Measurements from ENCODE around the gene PTGES. TPM values are rescaled to one million over a fixed set of nuclear protein-coding genes. Genes with fewer than 3 reads are reported as not detected.

Gene PTGES
- total and polyA plus RNA-seq, 9 of the 15 experiments (the other 6 are each of a cell fraction or from before 2014, with no cell fraction given), result 0.13 TPM; not detected in 8

DNA sequence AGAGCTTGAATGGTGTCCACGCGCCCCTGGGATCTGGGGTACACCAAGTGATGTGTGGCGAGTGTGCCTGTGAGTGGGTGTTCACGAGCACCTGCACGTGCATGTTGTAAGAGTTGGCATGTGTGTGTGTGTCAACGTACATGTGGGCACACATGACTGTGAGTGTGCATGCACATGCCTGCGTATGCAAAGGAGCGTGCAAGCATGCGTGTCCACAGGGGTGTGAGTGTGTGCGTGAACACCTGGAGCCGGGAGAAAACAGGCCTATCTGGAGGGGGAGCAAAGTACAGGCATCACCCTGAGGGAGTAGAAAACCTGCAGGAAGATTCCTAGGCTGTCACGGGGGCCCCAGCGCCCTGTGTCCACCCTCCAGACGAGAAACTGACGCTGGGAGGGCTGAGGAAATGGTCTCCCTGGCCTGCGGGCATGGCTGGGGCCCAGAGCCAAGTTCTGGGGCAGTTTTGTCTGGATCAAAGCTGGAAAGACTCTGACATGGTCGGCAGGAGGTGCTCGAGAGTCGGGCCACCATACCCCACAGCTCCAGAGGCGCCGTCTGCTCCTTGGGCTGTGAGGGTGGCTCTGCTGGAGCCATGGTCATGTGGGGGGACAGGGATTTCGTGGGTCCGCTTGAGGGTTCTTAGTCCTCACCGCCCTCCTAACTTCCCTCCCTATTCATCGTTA, 31.8 kb downstream of the PTGES start:
- CTCF ChIA-PET (ENCODE audit: low intra/inter-chr PET ratio), result interaction anchor here (0.6 to 1.2 kb wide), 3 partner anchors 59 to 82 kb away, joined by 3 to 7 read pairs (median 3); partner anchors contain the start of gene TOR1B
- no TSS peak for BruUV-seq (replicated peaks)
- TF ChIP-seq ZNF395 (CRISPR knock-in tag; IDR thresholded peaks at IDR 0.05) (no peak), KLF6 (CRISPR knock-in tag; IDR thresholded peaks at IDR 0.05; ENCODE audit: borderline replicate concordance) (no peak), HNRNPL (IDR thresholded peaks at IDR 0.05; ENCODE audit: low read depth, low read length) (no peak), MNT (conservative IDR thresholded peaks at IDR 0.05) (no peak), SRSF9 (IDR thresholded peaks at IDR 0.05; ENCODE audit: borderline replicate concordance, low read depth, low read length) (no peak), UBTF (IDR thresholded peaks at IDR 0.05; ENCODE audit: borderline replicate concordance in 1 of 2, low read depth in 2 of 2, low read length in 2 of 2) (0 out of 4 replicates have a peak, but pooled peaks of 1 of the 2 experiments have one; percentile 35), TCF7 (IDR thresholded peaks at IDR 0.05; ENCODE audit: borderline replicate concordance) (peak; percentile 76; the same call in 1 of the 2 replicates), ERF (CRISPR knock-in tag; IDR thresholded peaks at IDR 0.05) (no peak)
- TF ChIP-seq, protein P1, sequence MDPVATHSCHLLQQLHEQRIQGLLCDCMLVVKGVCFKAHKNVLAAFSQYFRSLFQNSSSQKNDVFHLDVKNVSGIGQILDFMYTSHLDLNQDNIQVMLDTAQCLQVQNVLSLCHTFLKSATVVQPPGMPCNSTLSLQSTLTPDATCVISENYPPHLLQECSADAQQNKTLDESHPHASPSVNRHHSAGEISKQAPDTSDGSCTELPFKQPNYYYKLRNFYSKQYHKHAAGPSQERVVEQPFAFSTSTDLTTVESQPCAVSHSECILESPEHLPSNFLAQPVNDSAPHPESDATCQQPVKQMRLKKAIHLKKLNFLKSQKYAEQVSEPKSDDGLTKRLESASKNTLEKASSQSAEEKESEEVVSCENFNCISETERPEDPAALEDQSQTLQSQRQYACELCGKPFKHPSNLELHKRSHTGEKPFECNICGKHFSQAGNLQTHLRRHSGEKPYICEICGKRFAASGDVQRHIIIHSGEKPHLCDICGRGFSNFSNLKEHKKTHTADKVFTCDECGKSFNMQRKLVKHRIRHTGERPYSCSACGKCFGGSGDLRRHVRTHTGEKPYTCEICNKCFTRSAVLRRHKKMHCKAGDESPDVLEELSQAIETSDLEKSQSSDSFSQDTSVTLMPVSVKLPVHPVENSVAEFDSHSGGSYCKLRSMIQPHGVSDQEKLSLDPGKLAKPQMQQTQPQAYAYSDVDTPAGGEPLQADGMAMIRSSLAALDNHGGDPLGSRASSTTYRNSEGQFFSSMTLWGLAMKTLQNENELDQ (CRISPR knock-in tag; IDR thresholded peaks at IDR 0.05; ENCODE audit: borderline replicate concordance), result no peak
- TF ChIP-seq, protein P2, sequence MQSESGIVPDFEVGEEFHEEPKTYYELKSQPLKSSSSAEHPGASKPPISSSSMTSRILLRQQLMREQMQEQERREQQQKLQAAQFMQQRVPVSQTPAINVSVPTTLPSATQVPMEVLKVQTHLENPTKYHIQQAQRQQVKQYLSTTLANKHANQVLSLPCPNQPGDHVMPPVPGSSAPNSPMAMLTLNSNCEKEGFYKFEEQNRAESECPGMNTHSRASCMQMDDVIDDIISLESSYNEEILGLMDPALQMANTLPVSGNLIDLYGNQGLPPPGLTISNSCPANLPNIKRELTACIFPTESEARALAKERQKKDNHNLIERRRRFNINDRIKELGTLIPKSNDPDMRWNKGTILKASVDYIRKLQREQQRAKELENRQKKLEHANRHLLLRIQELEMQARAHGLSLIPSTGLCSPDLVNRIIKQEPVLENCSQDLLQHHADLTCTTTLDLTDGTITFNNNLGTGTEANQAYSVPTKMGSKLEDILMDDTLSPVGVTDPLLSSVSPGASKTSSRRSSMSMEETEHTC (IDR thresholded peaks at IDR 0.05), result no peak

More for the DNA sequence above, 31.8 kb downstream of the PTGES start:
- H3K36me3 ChIP-seq (ENCODE audit: control insufficient read depth, insufficient read depth, low read length), result no peaks in the 10 kb centered on the region
- no peak overlapping the region for H3K27ac ChIP-seq (ENCODE audit: extremely low read depth, low read depth, low read length)
- in situ Hi-C loops (cut with MboI) (no loop called here), intact Hi-C loops (cut with micrococcal nuclease) (no loop called here)
- FAIRE-seq (peak; percentile 82), DNase-seq (ENCODE audit: extremely low read depth in 1 of 4, low spot score in 3 of 4) (peak; percentile 77 to 81 (median 77)), ATAC-seq (peak; percentile 93)
- H3K4me2 ChIP-seq (ENCODE audit: insufficient read depth, low read length), result no peak overlapping the region
- no peaks in the 10 kb centered on the region for H3K9me1 ChIP-seq (ENCODE audit: control insufficient read depth, insufficient read depth, low read length)
- no peaks in the 10 kb centered on the region for H3K9me3 ChIP-seq (replicated peaks; ENCODE audit: control insufficient read depth, insufficient read depth, low read depth, low read length)
- no peaks in the 10 kb centered on the region for H3K79me2 ChIP-seq (ENCODE audit: control insufficient read depth, insufficient read depth, low read length)
- peaks cover 7% of the 10 kb centered on the region; the same call in 1 of the 2 replicates for H4K20me1 ChIP-seq (replicated peaks; ENCODE audit: control insufficient read depth, insufficient read depth, low read length)
- POLR2A ChIA-PET, result interaction anchor here (0.6 to 1.1 kb wide), 5 partner anchors 22 to 1514 kb away, joined by 3 to 5 read pairs (median 4); no protein-coding TSS in a partner anchor
- WGBS (ENCODE audit: insufficient coverage, low coverage, missing lambda C conversion rate), result 7% methylated on average over 25 of the region's 25 CpGs
- H3K4me3 ChIP-seq, result no peak overlapping the region
- H3K9ac ChIP-seq (ENCODE audit: insufficient read depth in 1 of 2, low read depth in 2 of 2, low read length in 2 of 2), result peak overlapping the region in 1 of 2 experiments; percentile 74; a peak in 2 of 4 replicates
- H2AFZ ChIP-seq (ENCODE audit: low read depth, low read length), result peak overlapping the region; percentile 40
- peaks cover 4 to 43% of the 10 kb centered on the region in 2 experiments; a peak in 4 of 5 replicates for H3K4me1 ChIP-seq (replicated peaks in 1 of 2; ENCODE audit: control insufficient read depth in 2 of 2, insufficient read depth in 2 of 2, low read length in 2 of 2)
- H3K27me3 ChIP-seq (ENCODE audit: control insufficient read depth in 2 of 2, insufficient read depth in 2 of 2, low read length in 2 of 2), result peaks cover 0 to 35% of the 10 kb centered on the region in 2 experiments; a peak in 3 of 5 replicates
